Psoas muscle (tissue), 8 donors: ENCODE measurements around the gene PCDH9. TPM values are rescaled to one million over a fixed set of nuclear protein-coding genes. Genes with fewer than 3 reads are reported as not detected.

Experiments used
- ATAC-seq, 4 donors: fragments of 200-7000 bp; cut with Tn5 transposase; one replicate each; pipeline ENCODE4 v1.9.1; 2020; ENCODE audit warnings: moderate library complexity in 3 of 4, mild to moderate bottlenecking in 2 of 4
- DNase-seq, 2 donors: peaks; one replicate each; pipeline ENCODE4 v3.0.0-alpha.2; 2020
- H3K27ac ChIP-seq: fragments of 200-600 bp; one replicate; pipeline ENCODE4 v1.8.0; 2022
- H3K27me3 ChIP-seq, 3 donors: fragments of 200-600 bp in 1 of 3; one replicate each; pipeline versions ENCODE4 v1.6.1 to v1.8.0; 2013 to 2022; ENCODE audit warnings: low read length in 2 of 3, mild to moderate bottlenecking in 2 of 3, moderate library complexity in 1 of 3; ENCODE audit not compliant: insufficient read depth in 3 of 3
- H3K36me3 ChIP-seq, 2 donors: fragments of 200-600 bp in 1 of 2; one replicate each; pipeline versions ENCODE4 v1.6.1 to v1.8.0; 2013 to 2022; ENCODE audit warnings: low read depth in 1 of 2, mild to moderate bottlenecking in 1 of 2, moderate library complexity in 1 of 2; ENCODE audit not compliant: insufficient read depth in 1 of 2
- H3K4me1 ChIP-seq: fragments of 200-600 bp; one replicate; pipeline ENCODE4 v1.8.0; 2022
- H3K4me3 ChIP-seq: fragments of 200-600 bp; one replicate; pipeline ENCODE4 v1.8.0; 2022; ENCODE audit warnings: mild to moderate bottlenecking
- H3K9me3 ChIP-seq: fragments of 200-600 bp; one replicate; pipeline ENCODE4 v1.8.0; 2022
- WGBS, 3 donors: extraction: QIAGEN DNeasy Blood & Tissue Kit; methylation state at CpG; one replicate each; pipeline versions ENCODE4 v1.1.6 to v1.1.7; 2013; 5-methylcytosine and 5-hydroxymethylcytosine counted together
- intact Hi-C, 2 donors: fragments of 100-400 bp; cut with DNase I; formaldehyde crosslinking; loops; one replicate each; pipeline versions ENCODE4 v1.11.0 to v1.14.2; 2022
- polyA plus RNA-seq, 3 donors: library from polyadenylated mRNA; stranded (reverse); fragments of 200-250 nt; gene quantifications; one replicate each; pipeline ENCODE4 v1.2.3, GENCODE V29; 2013
- total RNA-seq, 4 donors: library from RNA; stranded (reverse); fragmentation: NEBNext Ultra II Directional in 2 of 4; extraction: Animal tissue kit (Norgen Biotek cat#: 25700) in 2 of 4; gene quantifications; one replicate each; pipeline versions ENCODE4 v1.2.1 to v1.2.4, GENCODE V29; 2021 to 2023
- TF ChIP-seq, protein P1 (sequence below): fragments of 200-600 bp; IDR thresholded peaks from one replicate; pipeline ENCODE4 v1.8.0; 2022; ENCODE audit warnings: antibody characterized with exemption
- donor health status: healthy with polysubstance abuse.
- donor health status: DM: no; HTN: no; CAD: no; lungs with moderate emphysema.
- donor health status: Bipolar disorder and iron deficiency.
- donor health status: healthy.
- donor health status: DM: yes; HTN: yes; CAD: no.
- donor health status: DM: no; HTN: no; CAD: no.
- donor health status: DM: no; HTN: no; CAD: no.
- donor health status: DM: yes; HTN: yes; CAD: no.

Gene PCDH9
- total and polyA plus RNA-seq, 7 donors, result 0.27 to 4.9 (median 2.1) TPM

DNA sequence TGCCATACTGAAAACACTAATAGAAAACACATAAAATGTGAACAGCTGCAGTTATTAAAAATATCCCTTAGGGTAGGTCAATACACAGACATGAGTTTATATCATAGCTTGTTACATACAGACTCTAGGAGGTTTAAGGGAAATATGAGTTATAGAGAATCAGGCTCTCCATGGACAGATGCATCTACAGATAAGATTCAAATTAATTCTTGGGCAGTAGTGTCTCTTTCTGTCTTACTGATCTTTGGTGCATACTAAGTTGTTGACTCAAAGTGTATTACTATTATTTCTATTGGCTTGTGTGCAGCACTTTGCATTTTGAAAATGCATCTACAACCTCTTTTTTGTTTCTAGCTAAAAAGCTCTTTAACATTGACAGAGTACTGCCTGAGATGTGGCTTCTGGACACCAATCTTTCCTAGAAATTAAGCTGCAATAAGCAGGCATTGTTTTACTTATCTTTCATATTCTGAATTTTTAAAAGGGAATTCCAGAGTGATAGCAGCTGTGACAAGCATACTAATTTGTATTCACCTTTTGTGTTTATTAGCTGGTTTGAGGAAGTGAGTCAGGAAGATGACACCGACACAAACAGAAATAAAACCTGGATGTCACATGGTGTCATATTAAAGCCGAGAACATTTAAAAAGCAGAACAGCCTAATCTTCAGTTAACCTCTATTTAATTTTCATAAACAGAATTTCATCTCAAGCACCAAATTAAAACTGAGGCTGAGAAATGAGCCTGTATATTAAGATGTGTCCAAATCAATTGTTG, 399.0 kb downstream of the PCDH9 start:
- Histone ChIP-seq H3K27me3 (no peaks in the 10 kb centered on the region), H3K4me3 (no peak overlapping the region), H3K36me3 (no peaks in the 10 kb centered on the region), H3K4me1 (no peaks in the 10 kb centered on the region), H3K9me3 (no peaks in the 10 kb centered on the region), H3K27ac (no peak overlapping the region)
- WGBS, 3 donors, result 26 to 46% (median 29%) methylated on average over 2 of the region's 2 CpGs
- DNase-seq (no peak), ATAC-seq (no peak)
- TF ChIP-seq, protein P1, sequence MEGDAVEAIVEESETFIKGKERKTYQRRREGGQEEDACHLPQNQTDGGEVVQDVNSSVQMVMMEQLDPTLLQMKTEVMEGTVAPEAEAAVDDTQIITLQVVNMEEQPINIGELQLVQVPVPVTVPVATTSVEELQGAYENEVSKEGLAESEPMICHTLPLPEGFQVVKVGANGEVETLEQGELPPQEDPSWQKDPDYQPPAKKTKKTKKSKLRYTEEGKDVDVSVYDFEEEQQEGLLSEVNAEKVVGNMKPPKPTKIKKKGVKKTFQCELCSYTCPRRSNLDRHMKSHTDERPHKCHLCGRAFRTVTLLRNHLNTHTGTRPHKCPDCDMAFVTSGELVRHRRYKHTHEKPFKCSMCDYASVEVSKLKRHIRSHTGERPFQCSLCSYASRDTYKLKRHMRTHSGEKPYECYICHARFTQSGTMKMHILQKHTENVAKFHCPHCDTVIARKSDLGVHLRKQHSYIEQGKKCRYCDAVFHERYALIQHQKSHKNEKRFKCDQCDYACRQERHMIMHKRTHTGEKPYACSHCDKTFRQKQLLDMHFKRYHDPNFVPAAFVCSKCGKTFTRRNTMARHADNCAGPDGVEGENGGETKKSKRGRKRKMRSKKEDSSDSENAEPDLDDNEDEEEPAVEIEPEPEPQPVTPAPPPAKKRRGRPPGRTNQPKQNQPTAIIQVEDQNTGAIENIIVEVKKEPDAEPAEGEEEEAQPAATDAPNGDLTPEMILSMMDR, result no peak
- intact Hi-C loops, result no loop called here

- DNase-seq (no peak), ATAC-seq (no peak)
- WGBS, 3 donors, result 49 to 60% (median 58%) methylated on average over 2 of the region's 2 CpGs
- no peak overlapping the region for H3K4me3 ChIP-seq
- intact Hi-C loops, result no loop called here
- H3K27me3 ChIP-seq, result no peaks in the 10 kb centered on the region
- H3K36me3 ChIP-seq, result no peaks in the 10 kb centered on the region
- TF ChIP-seq, protein P1, result no peak
- H3K27ac ChIP-seq, result no peak overlapping the region
- no peaks in the 10 kb centered on the region for H3K9me3 ChIP-seq
- no peaks in the 10 kb centered on the region for H3K4me1 ChIP-seq
These were observed 400.3 kb downstream of the PCDH9 start for GRCh38 chr13:66829803-66830202.

DNA sequence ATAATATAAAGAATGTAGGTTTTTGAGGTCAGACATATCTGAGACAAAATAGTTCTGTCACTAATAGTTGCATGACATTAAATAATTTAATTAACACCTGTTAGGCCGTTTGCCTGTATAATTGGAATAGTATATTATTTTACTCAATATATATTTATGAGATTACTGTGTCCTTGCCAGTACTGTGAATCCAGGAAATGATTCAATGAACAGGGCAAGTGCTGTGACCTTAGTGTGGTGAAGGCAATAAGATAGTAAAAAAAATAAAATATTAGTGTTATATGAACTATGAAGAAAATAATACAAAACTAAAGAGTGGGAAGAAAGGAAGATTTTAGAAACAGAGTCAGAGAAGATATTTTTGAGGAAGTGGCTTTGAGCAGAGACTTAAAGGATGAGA, 403.7 kb downstream of the PCDH9 start:
- no peak for DNase-seq
- intact Hi-C loops, result no loop called here
- H3K9me3 ChIP-seq, result no peaks in the 10 kb centered on the region
- TF ChIP-seq, protein P1, result no peak
- H3K27me3 ChIP-seq, result no peaks in the 10 kb centered on the region
- WGBS, 3 donors, result 11 to 16% (median 12%) methylated on average over 1 of the region's 1 CpG
- no peaks in the 10 kb centered on the region for H3K36me3 ChIP-seq
- no peak for ATAC-seq
- H3K4me1 ChIP-seq, result no peaks in the 10 kb centered on the region
- no peak overlapping the region for H3K4me3 ChIP-seq
- H3K27ac ChIP-seq, result no peak overlapping the region

DNA sequence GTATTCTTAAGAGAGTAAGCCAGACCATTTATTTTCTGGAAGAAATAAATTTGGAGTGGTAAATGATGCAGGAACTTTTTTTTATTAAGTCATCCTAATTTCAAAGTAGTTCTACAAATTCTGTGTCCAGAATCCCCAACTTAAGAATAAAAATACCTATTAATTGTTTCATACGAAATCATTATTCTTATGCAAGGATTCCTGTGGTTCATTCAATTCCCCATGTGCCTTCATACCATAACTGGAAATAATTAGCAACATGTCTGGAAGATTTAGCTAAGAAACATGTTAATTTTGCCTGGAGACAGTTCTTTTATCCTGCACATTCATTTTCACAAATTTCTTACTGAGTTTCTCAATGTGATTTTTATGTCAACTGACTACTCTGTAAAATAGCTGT, 408.6 kb downstream of the PCDH9 start:
- H3K4me3 ChIP-seq, result no peak overlapping the region
- ATAC-seq (no peak), DNase-seq (no peak)
- H3K36me3 ChIP-seq, result no peaks in the 10 kb centered on the region
- TF ChIP-seq, protein P1, result no peak
- H3K9me3 ChIP-seq, result no peaks in the 10 kb centered on the region
- H3K27ac ChIP-seq, result no peak overlapping the region
- WGBS, 3 donors, result 41 to 56% (median 55%) methylated on average over 1 of the region's 1 CpG
- intact Hi-C loops, result no loop called here
- no peaks in the 10 kb centered on the region for H3K27me3 ChIP-seq
- no peaks in the 10 kb centered on the region for H3K4me1 ChIP-seq

GRCh38 chr13:66811455-66811854, 418.7 kb downstream of the PCDH9 start:
- no peaks in the 10 kb centered on the region for H3K9me3 ChIP-seq
- H3K27me3 ChIP-seq, result no peaks in the 10 kb centered on the region
- H3K4me1 ChIP-seq, result no peaks in the 10 kb centered on the region
- intact Hi-C loops, result no loop called here
- TF ChIP-seq, protein P1, result no peak
- H3K36me3 ChIP-seq, result no peaks in the 10 kb centered on the region
- no peak overlapping the region for H3K27ac ChIP-seq
- no peak for DNase-seq
- no peak overlapping the region for H3K4me3 ChIP-seq
- no peak for ATAC-seq
